Spleen (tissue), 7 donors: Measurements from ENCODE around the gene TMEM121B.

Source experiments
- CTCF ChIP-seq, 11 experiments: fragments of 200-600 bp in 7 of 11; fragments of 450-650 bp in 4 of 11; sonication (generic) in 4 of 11; IDR thresholded peaks in 8 of 11; conservative IDR thresholded peaks in 3 of 11; 1 replicate in 7 of 11; 2 replicates in 4 of 11; pipeline versions ENCODE4 v1.4.0 to v1.8.0; 2016 to 2021; ENCODE audit warnings: antibody characterized with exemption in 11 of 11, inconsistent platforms in 4 of 11, mild to moderate bottlenecking in 1 of 11
- POLR2A ChIP-seq, 3 donors: fragments of 450-650 bp; IDR thresholded peaks; one replicate each; pipeline ENCODE4 v1.5.1; 2017; ENCODE audit warnings: antibody characterized with exemption in 3 of 3, mild to moderate bottlenecking in 1 of 3
- POLR2AphosphoS5 ChIP-seq, 3 donors: sonication (generic); formaldehyde crosslinking; IDR thresholded peaks; one replicate each; pipeline ENCODE4 v1.5.1; 2017; ENCODE audit warnings: antibody characterized with exemption in 3 of 3
- donor health status: DM: no; HTN: no; CAD: no; lungs with moderate emphysema.
- donor health status: DM: no; HTN: no; CAD: no.
- donor health status: DM: no; HTN: no; CAD: no.

- TF ChIP-seq POLR2A (IDR thresholded peaks at IDR 0.05): no peak
- peak in 1 of 3 donors; percentile 35 for TF ChIP-seq POLR2AphosphoS5 (IDR thresholded peaks at IDR 0.05)
- no peak for TF ChIP-seq CTCF (IDR thresholded peaks at IDR 0.05 in 8 of 11, conservative IDR thresholded peaks at IDR 0.05 in 3 of 11)
Observed at GRCh38 chr22:17121233-17122195, at the start of gene TMEM121B.
